ENCODE measurements around the gene GABRB1.
"Not testable (repeated sequence)": the region's sequence is repeated elsewhere in the genome, so short reads cannot be mapped to it uniquely, and the experiment has no call there.

The GABRB1 gene

DNA sequence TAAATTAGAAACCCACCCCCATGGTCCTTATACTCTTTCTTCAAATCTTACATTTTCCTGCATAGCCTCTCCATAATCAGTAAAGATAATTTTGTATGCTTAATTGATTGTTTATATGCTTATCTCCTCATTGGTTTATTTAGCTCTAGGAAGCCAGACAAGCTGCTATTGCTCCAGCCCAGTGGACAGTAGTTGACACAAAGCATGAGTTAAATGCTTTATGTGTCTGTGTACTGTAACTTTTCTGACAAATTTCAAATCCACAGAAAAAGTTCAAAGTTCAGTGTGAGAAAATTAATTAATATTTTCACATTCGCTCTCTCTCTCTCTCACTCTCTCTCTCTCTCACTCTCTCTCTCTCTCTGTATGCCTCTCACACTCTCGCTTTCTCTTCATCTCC is 181.7 kb downstream of the GABRB1 start:
- DNase-seq (ENCODE audit: low read depth): no peak

- no peak for DNase-seq (ENCODE audit: low read depth)
Measured at GRCh38 chr4:47213539-47213938, 182.2 kb downstream of the GABRB1 start.

GRCh38 chr4:47213971-47214370 is 182.6 kb downstream of the GABRB1 start:
- peak; percentile 82 for DNase-seq (ENCODE audit: low read depth)

GRCh38 chr4:47215759-47216158 is 184.4 kb downstream of the GABRB1 start:
- DNase-seq (ENCODE audit: low read depth): no peak

DNA sequence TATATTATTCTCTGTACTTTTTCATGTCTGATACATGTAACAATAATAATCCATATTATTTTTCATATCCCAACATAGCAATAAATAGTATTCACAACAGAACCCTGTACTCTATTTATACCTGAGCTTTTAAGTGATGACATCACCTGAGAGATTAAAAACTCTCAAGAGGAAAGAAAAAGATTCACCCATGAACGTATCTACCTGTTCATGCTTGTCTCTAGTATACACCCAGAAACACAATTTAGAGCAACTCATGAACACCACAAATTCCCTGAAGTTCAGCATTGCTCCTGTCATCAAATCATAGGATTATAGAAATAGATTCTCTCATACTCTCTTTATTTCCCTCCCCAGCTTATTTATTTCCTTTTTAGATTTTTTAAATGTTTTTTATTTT is 185.9 kb downstream of the GABRB1 start:
- DNase-seq (ENCODE audit: low read depth): no peak

- DNase-seq (ENCODE audit: low read depth): no peak
Measured at GRCh38 chr4:47217884-47218283, 186.5 kb downstream of the GABRB1 start.

- no peak for DNase-seq (ENCODE audit: low read depth)
Measured at GRCh38 chr4:47218631-47219030, 187.3 kb downstream of the GABRB1 start.

GRCh38 chr4:47219586-47219985 is 188.2 kb downstream of the GABRB1 start:
- DNase-seq (ENCODE audit: low read depth): no peak

DNA sequence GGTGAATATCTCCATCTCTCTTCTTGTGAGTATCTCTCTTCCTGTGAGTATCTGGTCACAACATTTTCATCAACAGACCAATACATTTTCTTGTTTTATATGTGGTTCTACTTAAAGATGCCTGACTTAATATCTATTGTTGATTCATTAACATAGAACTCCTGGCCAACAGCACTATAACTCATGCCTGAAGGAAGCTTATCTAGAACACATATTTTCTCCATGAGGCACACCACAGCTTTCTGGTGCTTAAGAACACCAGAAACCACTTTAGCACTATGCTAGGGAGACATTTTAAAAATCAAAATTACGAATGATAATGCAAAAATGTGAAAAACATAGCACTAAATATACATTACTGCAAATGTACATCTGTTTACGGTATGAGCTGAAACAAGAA is 190.4 kb downstream of the GABRB1 start:
- peak; percentile 55 for DNase-seq (ENCODE audit: low read depth)

- DNase-seq (ENCODE audit: low read depth): no peak
Measured at GRCh38 chr4:47222276-47222675, 190.9 kb downstream of the GABRB1 start.

- no peak for DNase-seq (ENCODE audit: low read depth)
Measured at GRCh38 chr4:47224361-47224760, 193.0 kb downstream of the GABRB1 start.

DNA sequence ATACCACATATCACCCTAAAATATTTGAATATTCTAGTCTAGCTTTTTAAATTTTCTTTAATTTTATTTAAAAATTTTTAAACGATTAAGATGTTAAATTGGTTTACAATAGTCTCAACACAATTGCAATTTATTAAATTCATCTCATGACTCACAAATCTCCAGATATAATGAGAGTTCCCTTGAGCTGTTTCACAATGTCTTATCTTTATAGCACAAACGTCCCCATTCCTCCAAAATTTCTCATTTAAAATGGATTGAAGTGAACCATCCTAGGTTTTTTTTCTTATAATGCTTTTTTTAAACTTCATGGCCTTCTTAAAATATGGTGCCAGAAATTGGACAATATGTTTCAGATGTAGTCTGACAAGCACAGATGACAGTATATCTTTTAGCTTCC is 204.4 kb downstream of the GABRB1 start:
- DNase-seq (ENCODE audit: low read depth): no peak

GRCh38 chr4:47238667-47239066 is 207.3 kb downstream of the GABRB1 start:
- no peak for DNase-seq (ENCODE audit: low read depth)

DNA sequence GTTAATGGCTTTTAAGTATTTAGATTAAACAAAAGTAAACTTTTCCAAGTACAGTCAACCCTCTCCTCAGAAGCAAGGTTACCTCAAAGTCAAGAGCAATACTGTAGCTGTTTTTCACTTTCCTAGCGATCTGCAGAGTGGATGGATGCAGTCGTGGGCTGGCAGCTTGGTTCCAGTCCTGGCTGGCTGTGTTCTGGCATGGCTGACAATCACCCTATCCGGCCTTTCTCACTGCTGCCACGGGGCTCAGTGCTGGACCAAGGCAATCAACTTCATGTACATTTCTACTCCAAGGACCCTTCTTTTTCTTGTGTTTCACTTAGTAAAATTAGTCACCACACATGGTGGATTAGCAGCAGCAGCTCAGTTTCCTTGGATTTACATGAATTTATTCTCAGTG is 208.3 kb downstream of the GABRB1 start:
- no peak for DNase-seq (ENCODE audit: low read depth)

DNA sequence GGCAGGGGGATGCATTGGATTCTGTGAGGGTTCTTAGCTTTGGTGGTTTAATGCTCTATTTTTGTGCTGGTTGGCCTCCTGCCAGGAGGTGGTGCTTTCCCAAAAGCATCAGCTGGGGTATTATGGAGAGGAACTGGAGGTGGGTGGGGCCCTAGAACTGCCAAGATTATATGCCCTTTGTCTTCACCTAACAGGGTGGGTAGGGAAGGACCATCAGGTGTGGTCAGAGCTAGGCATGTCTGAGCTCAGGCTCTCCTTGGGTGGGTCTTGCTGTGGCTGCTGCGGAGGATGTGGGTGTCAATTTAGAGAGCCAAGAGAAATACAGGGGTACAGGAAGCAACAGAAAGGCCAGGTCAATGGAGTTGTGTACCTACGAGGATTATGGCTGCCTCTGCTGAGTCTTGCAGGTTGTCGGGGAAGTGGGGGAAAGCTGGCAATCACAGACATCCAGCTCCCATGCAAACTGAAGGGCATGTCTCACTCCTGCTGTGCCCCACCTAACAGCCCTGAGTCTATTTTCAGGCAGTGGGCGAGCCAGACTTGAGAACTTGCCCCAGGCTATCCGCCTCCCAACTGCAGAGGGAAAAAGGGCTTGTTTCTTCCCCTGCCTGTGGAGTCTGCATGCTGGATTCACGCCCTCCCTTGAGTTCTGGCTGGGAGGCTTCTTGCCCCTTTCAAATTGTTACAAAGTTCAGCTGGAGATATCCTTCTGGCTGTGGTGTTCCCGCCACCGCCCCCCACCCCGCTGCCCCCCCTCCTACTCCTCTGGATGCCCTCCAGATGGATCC is 220.2 kb downstream of the GABRB1 start:
- DNase-seq (ENCODE audit: low read depth): no peak

GRCh38 chr4:47263721-47264120 is 232.4 kb downstream of the GABRB1 start:
- no peak for DNase-seq (ENCODE audit: low read depth)

DNA sequence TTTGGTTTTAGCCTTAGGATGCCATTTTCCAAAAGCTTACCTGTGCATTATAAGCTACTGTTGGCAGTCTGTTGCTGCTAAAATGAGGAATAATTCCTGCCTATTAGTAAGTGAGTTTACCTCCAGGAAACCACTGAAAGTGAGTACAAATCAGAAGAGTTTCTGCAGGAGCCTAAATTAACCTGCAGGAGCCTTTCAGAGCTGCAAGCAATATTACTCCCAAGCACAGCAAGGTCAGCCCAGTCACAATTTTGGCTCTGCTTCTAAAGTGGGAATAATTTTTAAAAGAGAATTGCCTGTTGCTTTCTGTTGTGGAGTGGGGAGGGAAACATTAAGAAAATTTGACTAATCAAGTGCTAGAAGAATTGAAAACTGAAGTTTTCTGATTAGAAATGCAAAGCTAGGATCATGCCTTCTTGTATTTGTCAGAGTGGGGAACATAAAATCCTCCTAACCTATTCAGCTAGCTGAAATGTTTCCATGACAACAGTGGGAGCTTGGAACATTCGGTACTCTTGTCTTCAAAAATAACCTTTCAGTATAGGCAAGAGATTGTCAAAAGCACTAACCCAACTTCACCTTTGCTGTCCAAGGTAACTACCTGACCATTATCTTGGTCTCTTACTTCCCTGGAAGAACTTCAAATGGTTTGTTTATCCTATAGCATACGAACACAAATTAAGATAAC is 239.0 kb downstream of the GABRB1 start:
- DNase-seq (ENCODE audit: low read depth): no peak

DNA sequence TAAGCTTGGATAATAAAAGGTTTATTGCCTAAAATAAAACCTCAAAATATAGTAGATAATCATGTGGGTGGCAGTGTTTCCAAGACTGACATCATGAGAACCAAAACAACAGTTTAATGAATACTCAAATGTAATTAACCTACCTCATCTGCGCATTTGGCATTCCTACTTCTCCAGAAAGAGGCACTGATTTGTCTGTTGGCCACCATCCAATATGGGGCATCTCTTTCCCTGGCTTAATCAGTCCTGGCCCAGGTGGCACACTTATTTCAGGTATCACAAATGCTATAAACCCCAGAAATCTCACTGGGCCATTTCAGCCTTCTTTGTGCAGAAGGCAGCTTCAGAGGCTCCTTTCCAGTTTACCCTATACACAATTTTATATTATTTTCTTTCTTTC is 239.9 kb downstream of the GABRB1 start:
- no peak for DNase-seq (ENCODE audit: low read depth)

DNA sequence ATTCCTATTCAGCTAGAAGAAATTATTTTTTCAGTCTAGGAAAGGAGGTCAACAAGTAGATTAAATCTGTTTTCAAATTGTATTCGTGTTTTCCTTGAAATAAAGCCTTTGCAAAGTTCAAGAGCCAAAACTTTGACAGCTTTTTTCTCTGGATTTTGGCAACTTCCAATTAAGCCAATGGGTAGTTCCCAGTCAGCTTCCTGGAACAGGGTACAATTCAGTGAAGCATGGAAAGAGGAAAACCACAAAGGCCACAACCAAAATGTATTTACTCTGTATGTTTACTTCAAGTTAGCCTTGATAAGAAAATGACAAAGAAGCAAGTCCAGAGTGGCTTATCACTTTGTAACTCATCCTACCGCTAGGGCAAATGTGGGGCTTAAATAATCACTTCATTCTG is 243.5 kb downstream of the GABRB1 start:
- DNase-seq (ENCODE audit: low read depth): no peak

DNA sequence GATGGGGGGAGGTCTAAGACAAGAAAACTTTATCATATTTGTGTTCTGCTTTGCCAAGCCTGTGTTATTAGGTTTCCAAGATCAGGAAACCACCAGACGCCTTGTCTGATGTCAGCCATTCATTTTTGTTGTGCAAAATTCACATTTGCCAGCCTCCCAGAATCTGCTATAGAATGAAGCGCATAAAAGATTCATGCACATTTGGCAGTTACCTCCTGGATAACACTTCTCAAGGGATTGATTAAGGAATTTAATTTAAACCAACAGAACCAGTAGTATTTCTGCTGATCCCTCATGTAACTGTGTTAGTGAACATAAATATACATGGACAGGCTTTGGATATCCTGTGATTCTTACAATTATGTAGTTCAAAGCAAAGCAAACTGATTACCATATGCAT is 244.2 kb downstream of the GABRB1 start:
- DNase-seq (ENCODE audit: low read depth): no peak

DNA sequence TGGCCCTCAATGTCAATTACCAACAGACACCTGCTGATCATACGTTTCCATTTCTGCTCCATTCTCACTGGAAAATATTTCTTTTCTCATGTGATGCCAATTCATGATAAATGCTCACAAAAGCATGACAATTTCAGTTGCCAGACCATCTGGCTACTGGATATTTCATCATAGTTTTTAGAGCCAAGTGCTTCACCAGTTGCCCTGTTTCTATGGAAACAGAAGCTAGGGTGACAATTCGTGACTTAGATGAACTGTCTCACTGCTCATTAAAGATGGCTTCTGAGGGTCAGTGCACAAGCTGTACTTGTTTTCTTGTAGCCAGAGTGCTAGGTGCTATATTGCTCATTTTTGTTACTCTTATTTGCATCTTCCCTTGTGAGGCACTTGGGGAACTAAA is 247.3 kb downstream of the GABRB1 start:
- no peak for DNase-seq (ENCODE audit: low read depth)

DNA sequence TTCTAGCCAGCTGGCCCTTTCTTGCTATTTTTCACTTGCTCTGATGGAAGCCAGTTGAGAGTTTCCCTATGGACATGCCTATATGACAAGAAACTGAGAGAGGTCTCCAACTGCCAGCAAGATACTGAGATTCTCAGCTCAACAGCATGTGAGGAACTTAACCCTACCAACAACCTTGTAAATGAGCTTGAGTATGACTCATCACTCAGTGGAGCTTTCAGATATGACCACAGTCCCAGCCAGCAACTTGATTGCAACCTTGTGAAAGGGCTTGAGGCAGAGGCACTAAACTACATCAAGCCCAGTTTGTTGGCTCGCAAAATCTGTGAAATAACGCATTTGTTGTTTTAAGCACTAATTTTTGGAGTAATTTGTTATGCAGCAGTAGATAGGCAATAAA is 256.4 kb downstream of the GABRB1 start:
- DNase-seq (ENCODE audit: low read depth): peak; percentile 35

DNA sequence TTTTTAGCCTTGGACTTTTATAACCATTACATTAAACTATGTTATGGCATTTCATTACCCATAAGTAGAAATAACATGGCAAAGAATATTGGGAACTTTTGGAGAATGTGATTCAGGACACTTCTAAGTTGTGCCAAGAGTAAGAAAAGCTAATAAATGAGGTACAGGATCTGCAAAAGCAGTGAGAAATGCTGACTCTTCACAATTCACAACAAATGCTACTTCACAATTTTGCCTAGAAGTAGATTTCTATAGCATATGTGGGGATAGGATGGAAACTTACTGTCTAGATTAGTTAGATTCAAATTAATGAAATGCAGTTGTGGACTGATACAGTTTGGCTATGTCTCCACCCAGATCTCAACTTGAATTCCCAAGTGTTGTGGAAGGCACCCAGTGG is 258.4 kb downstream of the GABRB1 start:
- DNase-seq (ENCODE audit: low read depth): no peak

DNA sequence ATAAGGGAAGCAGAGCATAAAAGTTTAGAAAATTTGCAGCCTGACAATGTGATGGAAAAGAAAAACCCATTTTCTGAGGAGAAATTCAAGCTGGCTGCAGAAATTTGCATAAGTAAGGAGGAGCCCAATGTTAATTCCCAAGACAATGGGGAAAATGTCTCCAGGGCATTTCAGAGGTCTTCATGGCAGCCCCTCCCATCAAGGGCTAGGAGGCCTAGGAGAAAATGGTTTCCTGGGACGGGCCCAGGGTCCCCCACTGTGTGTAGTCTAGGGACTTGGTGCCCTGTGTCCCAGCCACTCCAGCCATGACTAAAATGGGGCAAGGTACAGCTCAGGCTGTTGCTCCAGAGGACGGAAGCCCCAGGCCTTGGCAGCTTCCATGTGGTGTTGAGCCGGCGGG is 259.5 kb downstream of the GABRB1 start:
- not testable (repeated sequence) for DNase-seq (ENCODE audit: low read depth)
